HepG2 (cell line): ENCODE measurements around the gene MOCS2. TPM values are rescaled to one million over a fixed set of nuclear protein-coding genes. Genes with fewer than 3 reads are reported as not detected.

Experiments used
- ATAC-seq: fragments of 200-7000 bp; cut with Tn5 transposase; 3 replicates; pipeline ENCODE4 v1.9.1; 2020; ENCODE audit warnings: mild to moderate bottlenecking, moderate library complexity
- BruUV-seq: library from RNA; stranded (reverse); fragments of 400-500 nt; replicated peaks from 2 replicates; lab custom pipeline; 2021; lab: Mats Ljungman, UMichigan
- CTCF ChIA-PET: fragments of 300-600 bp; formaldehyde crosslinking; extraction: SDS; loops from one replicate; lab custom pipeline; 2021; ENCODE audit warnings: low total read pairs, inconsistent platforms, low intra/inter-chr PET ratio; lab: Yijun Ruan, JAX
- POLR2A ChIA-PET: fragments of 350-600 bp; sonication (Branson Sonifier 250); formaldehyde crosslinking; loops from one replicate; lab custom pipeline; 2020; ENCODE audit warnings: antibody characterized with exemption, inconsistent platforms; lab: Yijun Ruan, JAX
- DNase-seq: peaks from one replicate; pipeline ENCODE4 v3.0.0-alpha.2; 2015; ENCODE audit warnings: low spot score
- FAIRE-seq: peaks from 3 replicates; lab custom pipeline; 2011; peaks lifted over from hg19 to GRCh38; lab: Jason Lieb, UNC
- H2AFZ ChIP-seq: one replicate; pipeline ENCODE4 v1.6.1; 2011; ENCODE audit warnings: low read length, inconsistent platforms
- H3K27ac ChIP-seq: fragments of 300-600 bp; 3 replicates; pipeline ENCODE4 v1.8.0; 2011; ENCODE audit warnings: mixed run types, mild to moderate bottlenecking, mixed read lengths, low read length, inconsistent platforms; ENCODE audit not compliant: insufficient read depth; ENCODE audit errors: extremely low read length
- H3K27me3 ChIP-seq, 2 experiments: fragments of 200-600 bp in 1 of 2; 2 replicates in 1 of 2; 3 replicates in 1 of 2; pipeline versions ENCODE4 v1.6.0 to v1.8.0; 2011; ENCODE audit warnings: low read length in 2 of 2, mild to moderate bottlenecking in 2 of 2, moderate library complexity in 2 of 2, inconsistent platforms in 1 of 2; ENCODE audit not compliant: insufficient read depth in 2 of 2, control insufficient read depth in 1 of 2
- H3K36me3 ChIP-seq, 2 experiments: fragments of 200-600 bp in 1 of 2; replicated peaks in 1 of 2; 2 replicates in 1 of 2; 3 replicates in 1 of 2; pipeline versions ENCODE4 v1.5.1 to v1.8.0; 2011; ENCODE audit warnings: low read length in 2 of 2, inconsistent platforms in 1 of 2; ENCODE audit not compliant: insufficient read depth in 2 of 2, control insufficient read depth in 1 of 2
- H3K4me1 ChIP-seq: 2 replicates; pipeline ENCODE4 v1.5.1; 2012; ENCODE audit warnings: low read length, inconsistent platforms; ENCODE audit not compliant: insufficient read depth
- H3K4me2 ChIP-seq: 2 replicates; pipeline ENCODE4 v1.6.0; 2011; ENCODE audit warnings: low read depth, low read length, inconsistent platforms
- H3K4me3 ChIP-seq, 3 experiments: fragments of 200-600 bp in 1 of 3; sonication (generic), shearing (Covaris generic) in 1 of 3; replicated peaks in 1 of 3; 2 replicates each; pipeline ENCODE4 v1.5.1; 2011 to 2016; ENCODE audit warnings: low read length in 3 of 3, inconsistent platforms in 2 of 3, low read depth in 2 of 3, mild to moderate bottlenecking in 2 of 3, control low read depth in 1 of 3, mixed read lengths in 1 of 3; ENCODE audit not compliant: insufficient read depth in 1 of 3
- H3K79me2 ChIP-seq: one replicate; pipeline ENCODE4 v1.6.1; 2011; ENCODE audit warnings: low read length, inconsistent platforms; ENCODE audit not compliant: insufficient read depth
- H3K9ac ChIP-seq: 2 replicates; pipeline ENCODE4 v1.6.0; 2011; ENCODE audit warnings: mild to moderate bottlenecking, low read depth, low read length, inconsistent platforms; ENCODE audit not compliant: insufficient read depth
- H3K9me3 ChIP-seq: 2 replicates; pipeline ENCODE4 v1.5.1; 2012; ENCODE audit warnings: mild to moderate bottlenecking, low read length
- H4K20me1 ChIP-seq: 2 replicates; pipeline ENCODE4 v1.6.0; 2011; ENCODE audit warnings: inconsistent platforms, mild to moderate bottlenecking, low read length, moderate library complexity; ENCODE audit not compliant: insufficient read depth
- ATAD3A ChIP-seq: sonication (generic); formaldehyde crosslinking; IDR thresholded peaks from 2 replicates; pipeline ENCODE4 v1.4.0; 2020; ENCODE audit warnings: missing genetic modification reagents
- ATF7 ChIP-seq, 2 experiments: fragments of 450-650 bp in 1 of 2; sonication (generic) in 1 of 2; formaldehyde crosslinking in 1 of 2; IDR thresholded peaks; 2 replicates each; pipeline versions ENCODE4 v1.4.0 to v1.6.1; 2016 to 2020; ENCODE audit warnings: antibody characterized with exemption in 1 of 2, mild to moderate bottlenecking in 1 of 2, missing genetic modification reagents in 1 of 2
- NFE2L2 ChIP-seq: fragments of 150-350 bp; IDR thresholded peaks from 2 replicates; pipeline ENCODE4 v1.6.1; 2014; ENCODE audit warnings: low read length
- PHF5A ChIP-seq: IDR thresholded peaks from one replicate; pipeline ENCODE4 v1.6.1; 2018; ENCODE audit warnings: low read depth, missing genetic modification reagents; ENCODE audit not compliant: unreplicated experiment
- SNAPC2 ChIP-seq: sonication (generic); formaldehyde crosslinking; IDR thresholded peaks from 2 replicates; pipeline ENCODE4 v1.8.1; 2022; ENCODE audit warnings: mild to moderate bottlenecking, missing genetic modification reagents
- SUZ12 ChIP-seq: fragments of 150-350 bp; IDR thresholded peaks from 2 replicates; pipeline ENCODE4 v1.6.1; 2014; ENCODE audit warnings: low read depth, low read length
- ZBTB40 ChIP-seq, 2 experiments: fragments of 450-650 bp in 1 of 2; sonication (generic) in 1 of 2; formaldehyde crosslinking in 1 of 2; IDR thresholded peaks; 2 replicates each; pipeline versions ENCODE4 v1.6.1 to v1.8.0; 2016 to 2022; ENCODE audit warnings: antibody characterized with exemption in 1 of 2, mild to moderate bottlenecking in 1 of 2, missing genetic modification reagents in 1 of 2
- ZNF124 ChIP-seq: sonication (generic); formaldehyde crosslinking; IDR thresholded peaks from 2 replicates; pipeline ENCODE4 v1.4.0; 2020; ENCODE audit warnings: missing genetic modification reagents
- ZNF326 ChIP-seq: sonication (generic); formaldehyde crosslinking; IDR thresholded peaks from 2 replicates; pipeline ENCODE4 v1.4.0; 2020; ENCODE audit warnings: missing genetic modification reagents, borderline replicate concordance
- ZNF773 ChIP-seq: sonication (generic); formaldehyde crosslinking; IDR thresholded peaks from 2 replicates; pipeline ENCODE4 v1.4.0; 2020; ENCODE audit warnings: missing genetic modification reagents, borderline replicate concordance
- WGBS: methylation state at CpG from one replicate; pipeline ENCODE4 v1.1.6; 2017; ENCODE audit warnings: low lambda C conversion rate; 5-methylcytosine and 5-hydroxymethylcytosine counted together
- in situ Hi-C: cut with HindIII; loops from 2 replicates; pipeline ENCODE4 v1.10.0; 2017; ENCODE audit warnings: low pct_unique_long_range_greater_than_20kb; ENCODE audit not compliant: extremely low pct_ligation_motif_present
- intact Hi-C: fragments of 100-400 bp; cut with micrococcal nuclease; formaldehyde crosslinking; loops from one replicate; pipeline ENCODE4 v1.10.0; 2022; ENCODE audit not compliant: unreplicated experiment
- polyA plus RNA-seq, 8 experiments: library from polyadenylated mRNA; depleted of rRNA in 3 of 8; stranded (reverse) in 7 of 8; unstranded in 1 of 8; fragments of >200 nt; fragmentation: Illumina TruSeq in 4 of 8; extraction: Trizol in 4 of 8; gene quantifications; 2 replicates each; pipeline versions ENCODE4 v1.2.1 to v1.2.3, GENCODE V29; 2011 to 2016; ENCODE audit warnings: low read depth in 4 of 8, missing spikeins in 1 of 8, mixed read lengths in 1 of 8; ENCODE audit not compliant: insufficient read depth in 1 of 8
- total RNA-seq, 5 experiments: library from RNA; depleted of rRNA; stranded (reverse); fragments of >200 nt; fragmentation: Illumina TruSeq; extraction: Trizol; gene quantifications; 2 replicates each; pipeline ENCODE4 v1.2.3, GENCODE V29; 2016; ENCODE audit warnings: low read depth in 1 of 5

Gene MOCS2
- total and polyA plus RNA-seq, 2 of the 13 experiments (the other 11 are each of a cell fraction or from before 2014, with no cell fraction given) = 19.2 to 41.9 TPM

GRCh38 chr5:53126521-53126920 is 17.0 kb upstream of the MOCS2 start:
- no peaks in the 10 kb centered on the region for H3K79me2 ChIP-seq
- FAIRE-seq (no peak), DNase-seq (no peak), ATAC-seq (no peak)
- WGBS = 38% methylated on average over 3 of the region's 3 CpGs
- H3K9ac ChIP-seq = no peak overlapping the region
- no peaks in the 10 kb centered on the region for H4K20me1 ChIP-seq
- ChIA-PET POLR2A (no interaction called here), CTCF (no interaction called here)
- no peak for TF ChIP-seq ZNF326 (CRISPR knock-in tag)
- no peak for TF ChIP-seq ZNF124 (CRISPR knock-in tag)
- H3K9me3 ChIP-seq = no peaks in the 10 kb centered on the region
- no peak overlapping the region for H2AFZ ChIP-seq
- in situ Hi-C loops = no loop called here
- no peaks in the 10 kb centered on the region for H3K27me3 ChIP-seq
- H3K4me1 ChIP-seq = no peaks in the 10 kb centered on the region
- H3K36me3 ChIP-seq = no peaks in the 10 kb centered on the region
- intact Hi-C loops = no loop called here
- no peak overlapping the region for H3K27ac ChIP-seq
- H3K4me3 ChIP-seq = no peak overlapping the region
- H3K4me2 ChIP-seq = no peak overlapping the region
- no TSS peak for BruUV-seq

GRCh38 chr5:53123702-53124101 is 14.1 kb upstream of the MOCS2 start:
- Histone ChIP-seq H3K9ac (no peak overlapping the region), H3K4me3 (no peak overlapping the region), H3K79me2 (no peaks in the 10 kb centered on the region), H2AFZ (no peak overlapping the region), H3K27me3 (no peaks in the 10 kb centered on the region), H3K9me3 (no peaks in the 10 kb centered on the region), H3K36me3 (no peaks in the 10 kb centered on the region), H3K27ac (no peak overlapping the region), H3K4me2 (no peak overlapping the region), H4K20me1 (no peaks in the 10 kb centered on the region), H3K4me1 (no peaks in the 10 kb centered on the region)
- CTCF ChIA-PET = no interaction called here
- no peak for DNase-seq
- POLR2A ChIA-PET = no interaction called here
- FAIRE-seq = no peak
- TF ChIP-seq ZBTB40 (IDR thresholded peaks at IDR 0.05) (no peak), ZBTB40 (CRISPR knock-in tag; IDR thresholded peaks at IDR 0.05) (no peak), ZNF773 (CRISPR knock-in tag) (no peak), ATAD3A (CRISPR knock-in tag) (no peak), SUZ12 (no peak), PHF5A (CRISPR knock-in tag) (no peak), NFE2L2 (no peak), ATF7 (IDR thresholded peaks at IDR 0.05) (no peak), ATF7 (CRISPR knock-in tag; IDR thresholded peaks at IDR 0.05) (no peak), SNAPC2 (CRISPR knock-in tag) (no peak)
- in situ Hi-C loops (no loop called here), intact Hi-C loops (no loop called here)
- ATAC-seq = no peak
- no TSS peak for BruUV-seq
